Central memory CD8-positive, alpha-beta T cell (primary cell): Measurements from ENCODE around the gene FBXO3.
"Not testable (repeated sequence)": the region's sequence is repeated elsewhere in the genome, so short reads cannot be mapped to it uniquely, and the experiment has no call there.

Source experiments
- ATAC-seq: fragments of 150-1000 bp; cut with Tn5 transposase; replicated peaks from 2 replicates; pipeline ENCODE4 v1.10.0; 2022; ENCODE audit warnings: mild to moderate bottlenecking, moderate FRiP score, moderate number of reproducible peaks; ENCODE audit not compliant: poor library complexity, severe bottlenecking; ENCODE audit errors: extremely low read depth
- DNase-seq, 2 donors: peaks; one replicate each; pipeline ENCODE4 v3.0.0; 2021; ENCODE audit warnings: low spot score in 2 of 2
- H3K27ac Mint-ChIP-seq: one replicate; pipeline ENCODE4 v1.8.0; 2022; ENCODE audit warnings: low read depth, mild to moderate bottlenecking, moderate library complexity, mixed read lengths
- H3K27me3 Mint-ChIP-seq: one replicate; pipeline ENCODE4 v1.8.0; 2022; ENCODE audit warnings: mixed read lengths
- H3K36me3 Mint-ChIP-seq: one replicate; pipeline ENCODE4 v1.8.0; 2022; ENCODE audit warnings: mild to moderate bottlenecking, moderate library complexity, mixed read lengths; ENCODE audit not compliant: insufficient read depth
- H3K4me1 Mint-ChIP-seq: one replicate; pipeline ENCODE4 v1.8.0; 2022; ENCODE audit warnings: mixed read lengths
- H3K4me3 Mint-ChIP-seq: one replicate; pipeline ENCODE4 v1.8.0; 2022; ENCODE audit warnings: mild to moderate bottlenecking, moderate library complexity, mixed read lengths
- H3K9me3 Mint-ChIP-seq: one replicate; pipeline ENCODE4 v1.8.0; 2022; ENCODE audit warnings: mixed read lengths

Gene FBXO3

DNA sequence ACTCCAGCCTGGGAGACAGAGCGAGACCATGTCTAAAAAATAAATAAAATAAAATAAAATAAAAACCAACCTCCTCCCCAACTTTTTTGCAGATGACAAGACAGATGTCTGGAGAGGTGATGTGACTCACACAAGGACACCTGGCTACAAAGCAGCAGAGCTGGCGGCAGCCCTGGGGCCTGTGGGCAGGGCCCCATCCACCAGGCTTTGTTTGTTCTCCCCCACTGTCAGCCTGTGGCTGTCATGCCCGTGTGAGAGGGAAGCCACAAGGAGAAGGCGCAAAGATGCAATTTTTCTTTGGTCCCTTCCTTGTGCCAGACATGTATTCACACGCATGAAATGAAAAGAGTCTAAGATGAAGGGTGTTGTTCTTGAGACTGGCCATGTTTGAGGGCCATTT lies 54.7 kb downstream of the FBXO3 start:
- Mint-ChIP-seq H3K36me3 (peaks cover 14% of the 10 kb centered on the region), H3K4me1 (peaks cover 21% of the 10 kb centered on the region), H3K27ac (no peak overlapping the region), H3K9me3 (no peaks in the 10 kb centered on the region), H3K27me3 (no peaks in the 10 kb centered on the region), H3K4me3 (no peak overlapping the region)
- DNase-seq: no peak
- no peak for ATAC-seq

DNA sequence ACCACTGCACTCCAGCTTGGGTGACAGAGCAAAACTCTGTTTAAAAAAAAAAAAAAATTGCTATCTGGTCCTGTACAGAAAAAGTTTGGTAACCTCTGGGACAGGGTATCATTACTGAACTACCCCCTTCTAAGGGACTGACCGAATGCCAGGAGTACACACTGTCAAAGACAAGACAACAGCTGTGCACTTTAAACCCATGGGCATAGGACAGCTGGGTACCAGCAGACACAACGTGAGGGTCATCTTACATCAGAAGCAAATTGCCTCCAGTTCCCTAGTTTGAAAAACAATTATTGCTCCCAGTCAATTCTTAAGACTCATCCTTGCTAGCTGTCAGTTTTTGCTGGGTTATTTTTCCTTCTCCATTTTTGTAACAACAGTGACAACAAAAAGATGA lies 55.9 kb downstream of the FBXO3 start:
- peaks cover 9% of the 10 kb centered on the region for H3K4me1 Mint-ChIP-seq
- no peak overlapping the region for H3K4me3 Mint-ChIP-seq
- H3K27ac Mint-ChIP-seq: no peak overlapping the region
- no peaks in the 10 kb centered on the region for H3K9me3 Mint-ChIP-seq
- H3K36me3 Mint-ChIP-seq: peaks cover 13% of the 10 kb centered on the region
- no peaks in the 10 kb centered on the region for H3K27me3 Mint-ChIP-seq
- DNase-seq (no peak), ATAC-seq (no peak)

DNA sequence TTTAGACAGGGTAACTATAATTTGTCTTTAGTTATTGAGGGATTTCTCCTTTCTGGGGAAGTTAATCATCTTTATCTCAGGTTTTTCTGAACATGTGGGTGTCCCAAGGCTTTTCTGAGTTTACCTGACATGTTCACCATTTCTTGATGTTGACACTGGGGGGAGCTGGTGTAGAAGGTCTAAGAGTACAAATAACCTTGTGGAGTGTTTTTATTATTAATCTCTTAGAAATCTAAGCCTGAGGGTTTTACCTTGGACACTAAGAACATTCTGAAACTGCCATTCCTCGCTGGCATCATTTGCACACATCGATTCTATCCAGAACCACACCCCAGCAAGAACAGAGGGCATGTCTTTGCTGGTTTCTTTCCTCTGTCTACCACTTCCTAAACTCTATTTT lies 58.1 kb downstream of the FBXO3 start:
- Mint-ChIP-seq H3K4me1 (no peaks in the 10 kb centered on the region), H3K27ac (no peak overlapping the region), H3K36me3 (peaks cover 11% of the 10 kb centered on the region), H3K4me3 (no peak overlapping the region), H3K9me3 (no peaks in the 10 kb centered on the region), H3K27me3 (no peaks in the 10 kb centered on the region)
- DNase-seq (no peak), ATAC-seq (no peak)

DNA sequence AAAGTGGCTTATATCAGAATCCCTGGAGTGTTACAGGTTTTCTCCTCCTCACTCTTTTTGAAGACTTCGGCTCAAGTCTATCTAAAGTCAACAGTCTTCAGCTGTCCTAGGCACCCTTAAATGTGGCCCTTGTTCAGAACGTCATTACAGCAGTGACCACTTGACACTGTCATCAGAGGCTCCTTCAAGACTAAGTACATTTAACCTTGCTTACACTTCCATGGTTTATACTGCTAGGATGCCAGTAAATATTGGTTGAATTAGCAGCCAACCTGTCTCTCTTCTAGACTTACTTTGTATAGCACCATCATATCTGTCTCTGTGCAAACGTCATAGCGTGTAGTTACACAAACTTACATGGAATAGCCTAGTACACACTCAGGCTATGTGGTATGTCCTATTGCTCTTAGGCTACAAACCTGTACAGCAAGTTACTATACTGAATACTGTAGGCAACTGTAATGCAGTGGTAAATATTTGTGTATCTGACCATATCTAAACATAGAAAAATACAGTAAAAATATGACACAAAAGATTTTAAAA lies 60.4 kb downstream of the FBXO3 start:
- Mint-ChIP-seq H3K27me3 (no peaks in the 10 kb centered on the region), H3K27ac (no peak overlapping the region), H3K9me3 (no peaks in the 10 kb centered on the region), H3K4me1 (no peaks in the 10 kb centered on the region), H3K36me3 (peaks cover 13% of the 10 kb centered on the region), H3K4me3 (no peak overlapping the region)
- no peak for ATAC-seq
- no peak for DNase-seq

DNA sequence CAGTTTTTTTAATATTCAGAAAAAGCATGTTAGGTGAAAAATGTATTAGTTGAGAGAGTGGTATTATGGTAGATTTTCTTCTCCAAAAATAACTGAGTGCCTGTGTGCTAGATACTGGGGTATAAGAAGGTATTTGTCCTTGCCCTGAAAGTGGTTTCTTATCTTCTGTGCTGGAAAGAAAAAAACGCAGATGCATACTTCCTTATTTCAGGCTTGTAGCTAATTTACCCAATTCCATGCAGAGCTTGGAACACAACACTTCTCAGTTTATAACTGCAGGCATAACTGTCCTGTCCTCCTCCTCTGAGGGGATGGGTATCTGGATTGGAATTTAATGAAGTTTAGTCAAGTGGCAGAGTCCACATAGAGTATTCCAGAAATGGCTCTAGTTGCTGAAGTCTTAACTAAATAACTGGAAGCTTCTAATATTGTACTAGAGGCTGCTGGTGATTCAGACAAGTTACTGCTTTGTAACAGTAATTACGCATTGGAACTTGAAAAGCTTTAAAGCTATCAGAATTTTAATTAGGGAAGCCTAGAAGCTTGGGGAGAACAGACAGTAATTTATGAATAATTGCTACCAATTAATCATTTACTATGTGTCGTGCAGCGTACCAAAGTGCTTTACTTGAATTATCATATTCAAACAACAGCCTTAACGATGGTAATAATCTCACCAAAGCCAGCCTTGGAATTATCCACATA lies 61.0 kb downstream of the FBXO3 start:
- Mint-ChIP-seq H3K27me3 (no peaks in the 10 kb centered on the region), H3K27ac (no peak overlapping the region), H3K4me1 (no peaks in the 10 kb centered on the region), H3K36me3 (peaks cover 15% of the 10 kb centered on the region), H3K4me3 (no peak overlapping the region), H3K9me3 (no peaks in the 10 kb centered on the region)
- ATAC-seq (no peak), DNase-seq (no peak)

DNA sequence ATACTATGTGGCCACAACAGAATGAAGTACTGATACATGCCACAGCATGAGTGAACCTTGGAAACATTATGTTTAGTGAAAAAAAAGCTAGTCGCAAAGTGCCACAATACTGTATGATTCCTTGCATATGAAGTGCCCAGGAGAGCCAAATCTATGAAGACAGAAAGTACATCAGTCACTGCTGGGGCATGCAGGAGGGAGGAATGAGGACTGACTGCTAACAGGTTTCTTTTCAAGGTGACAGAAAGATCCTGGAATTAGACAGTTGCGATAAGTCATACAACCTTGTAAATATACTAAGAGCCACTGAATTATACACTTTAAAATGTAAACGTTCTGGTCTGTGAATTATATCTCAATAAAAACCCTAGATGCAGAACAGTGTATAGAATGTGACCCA lies 61.9 kb downstream of the FBXO3 start:
- H3K4me1 Mint-ChIP-seq: no peaks in the 10 kb centered on the region
- H3K36me3 Mint-ChIP-seq: peaks cover 13% of the 10 kb centered on the region
- no peak overlapping the region for H3K27ac Mint-ChIP-seq
- no peaks in the 10 kb centered on the region for H3K27me3 Mint-ChIP-seq
- no peaks in the 10 kb centered on the region for H3K9me3 Mint-ChIP-seq
- no peak for DNase-seq
- H3K4me3 Mint-ChIP-seq: no peak overlapping the region
- ATAC-seq: no peak

DNA sequence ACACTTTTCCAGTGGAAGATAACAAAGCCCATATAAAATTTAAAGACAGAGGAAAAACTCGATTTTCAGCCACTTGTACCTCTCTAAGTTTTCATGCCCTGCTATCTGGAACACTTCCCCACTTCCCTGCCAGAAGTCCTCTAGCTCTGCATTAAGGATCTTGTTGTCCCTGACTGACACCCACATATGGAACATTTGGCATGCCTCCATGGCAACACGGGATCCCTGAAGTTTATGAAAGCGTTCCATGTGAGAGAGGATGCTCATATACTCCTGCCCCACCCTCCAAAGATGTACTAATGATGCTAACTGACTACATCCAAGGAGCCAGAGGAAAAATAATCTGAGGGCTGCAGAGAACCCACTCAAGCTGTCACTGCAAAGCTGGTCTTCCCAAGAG lies 64.9 kb downstream of the FBXO3 start:
- Mint-ChIP-seq H3K27me3 (no peaks in the 10 kb centered on the region), H3K36me3 (peaks cover 11% of the 10 kb centered on the region), H3K27ac (no peak overlapping the region), H3K4me1 (no peaks in the 10 kb centered on the region), H3K4me3 (no peak overlapping the region), H3K9me3 (no peaks in the 10 kb centered on the region)
- ATAC-seq: no peak
- DNase-seq: no peak

DNA sequence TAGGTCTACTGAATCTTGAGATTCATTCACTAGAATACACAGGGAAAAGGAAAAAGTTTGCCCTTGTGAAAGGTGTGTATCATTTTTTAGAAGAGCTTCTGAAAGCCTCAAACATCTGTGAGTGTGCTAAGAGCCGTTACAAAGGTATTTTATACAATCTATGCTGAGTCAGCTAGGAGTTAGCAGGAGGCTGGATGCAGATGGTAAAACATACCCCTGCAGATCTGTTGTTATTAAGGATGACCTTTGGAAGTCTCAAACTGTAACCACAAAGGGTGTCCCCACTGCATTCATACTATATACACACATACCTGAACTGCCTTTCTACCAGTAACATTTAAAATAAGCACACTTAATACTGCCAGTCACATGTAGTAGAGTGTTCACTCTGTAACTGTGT lies 65.3 kb downstream of the FBXO3 start:
- Mint-ChIP-seq H3K4me3 (no peak overlapping the region), H3K27me3 (no peaks in the 10 kb centered on the region), H3K4me1 (no peaks in the 10 kb centered on the region), H3K36me3 (peaks cover 11% of the 10 kb centered on the region), H3K9me3 (no peaks in the 10 kb centered on the region), H3K27ac (no peak overlapping the region)
- DNase-seq (no peak), ATAC-seq (no peak)

DNA sequence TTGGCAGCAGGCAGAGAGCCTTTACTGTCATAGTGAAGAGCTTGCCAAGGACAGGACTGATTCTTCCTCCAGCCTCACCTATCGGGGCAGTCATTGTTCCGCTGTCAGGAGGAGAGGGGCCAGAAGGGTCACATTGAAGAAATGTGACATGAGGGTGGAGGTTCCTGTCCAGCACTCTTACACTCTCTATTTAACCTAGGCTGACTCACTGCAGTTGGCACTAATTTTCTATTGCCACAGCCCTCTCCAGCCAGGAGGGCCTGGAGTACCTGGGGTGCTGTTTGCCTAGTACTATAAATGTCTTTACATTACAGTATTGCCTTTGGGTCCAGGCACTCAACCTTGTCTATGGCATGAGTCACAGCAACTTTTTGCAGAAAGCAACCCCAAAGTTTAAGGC lies 66.5 kb downstream of the FBXO3 start:
- H3K4me3 Mint-ChIP-seq, DNase-seq, H3K27me3 Mint-ChIP-seq, H3K27ac Mint-ChIP-seq, H3K4me1 Mint-ChIP-seq, H3K9me3 Mint-ChIP-seq, ATAC-seq: not testable (repeated sequence)
- H3K36me3 Mint-ChIP-seq: peaks cover 13% of the 10 kb centered on the region

DNA sequence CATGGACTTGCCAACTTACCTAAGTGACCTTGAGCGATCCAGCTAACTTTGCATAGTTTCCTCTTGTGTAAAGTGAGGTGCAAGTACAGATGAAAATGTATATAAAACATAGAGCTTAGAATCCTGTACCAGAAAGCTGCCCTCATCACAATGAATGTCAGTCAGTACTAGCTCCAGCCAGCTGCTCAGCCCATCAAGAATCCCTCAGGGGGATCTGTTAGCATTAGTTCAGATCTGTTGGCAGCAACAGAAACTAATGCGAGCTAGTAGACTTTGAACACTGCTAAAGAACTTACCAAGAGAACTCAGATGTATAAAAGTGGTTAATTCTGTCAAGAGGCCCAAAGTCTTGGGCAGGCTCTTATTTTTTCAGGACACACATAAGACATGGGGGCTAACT lies 67.4 kb downstream of the FBXO3 start:
- Mint-ChIP-seq H3K36me3 (peaks cover 13% of the 10 kb centered on the region), H3K4me3 (no peak overlapping the region), H3K9me3 (no peaks in the 10 kb centered on the region), H3K4me1 (no peaks in the 10 kb centered on the region), H3K27me3 (no peaks in the 10 kb centered on the region), H3K27ac (no peak overlapping the region)
- no peak for DNase-seq
- no peak for ATAC-seq

DNA sequence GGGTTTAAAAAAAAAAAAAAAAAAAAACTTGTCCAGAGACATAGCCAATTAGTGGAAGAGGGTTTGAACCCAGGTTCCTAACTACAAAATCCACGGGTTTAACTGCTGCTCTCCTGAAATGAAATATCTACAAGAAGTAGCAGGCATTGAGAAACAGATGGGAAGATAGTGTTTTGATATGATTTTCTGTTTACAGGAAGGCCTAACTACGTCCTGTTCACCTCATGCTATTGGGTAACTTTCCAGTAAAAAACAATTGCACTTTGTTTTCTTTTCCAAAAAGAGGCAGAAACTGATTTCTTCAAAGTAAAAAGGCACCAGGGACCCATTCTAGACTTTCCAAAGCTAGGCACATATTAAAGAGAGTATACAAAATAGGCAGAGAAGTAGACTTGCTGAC lies 67.8 kb downstream of the FBXO3 start:
- H3K27me3 Mint-ChIP-seq: no peaks in the 10 kb centered on the region
- H3K4me1 Mint-ChIP-seq: peaks cover 1% of the 10 kb centered on the region
- ATAC-seq (no peak), DNase-seq (no peak)
- no peaks in the 10 kb centered on the region for H3K9me3 Mint-ChIP-seq
- H3K4me3 Mint-ChIP-seq: no peak overlapping the region
- H3K27ac Mint-ChIP-seq: no peak overlapping the region
- peaks cover 13% of the 10 kb centered on the region for H3K36me3 Mint-ChIP-seq

DNA sequence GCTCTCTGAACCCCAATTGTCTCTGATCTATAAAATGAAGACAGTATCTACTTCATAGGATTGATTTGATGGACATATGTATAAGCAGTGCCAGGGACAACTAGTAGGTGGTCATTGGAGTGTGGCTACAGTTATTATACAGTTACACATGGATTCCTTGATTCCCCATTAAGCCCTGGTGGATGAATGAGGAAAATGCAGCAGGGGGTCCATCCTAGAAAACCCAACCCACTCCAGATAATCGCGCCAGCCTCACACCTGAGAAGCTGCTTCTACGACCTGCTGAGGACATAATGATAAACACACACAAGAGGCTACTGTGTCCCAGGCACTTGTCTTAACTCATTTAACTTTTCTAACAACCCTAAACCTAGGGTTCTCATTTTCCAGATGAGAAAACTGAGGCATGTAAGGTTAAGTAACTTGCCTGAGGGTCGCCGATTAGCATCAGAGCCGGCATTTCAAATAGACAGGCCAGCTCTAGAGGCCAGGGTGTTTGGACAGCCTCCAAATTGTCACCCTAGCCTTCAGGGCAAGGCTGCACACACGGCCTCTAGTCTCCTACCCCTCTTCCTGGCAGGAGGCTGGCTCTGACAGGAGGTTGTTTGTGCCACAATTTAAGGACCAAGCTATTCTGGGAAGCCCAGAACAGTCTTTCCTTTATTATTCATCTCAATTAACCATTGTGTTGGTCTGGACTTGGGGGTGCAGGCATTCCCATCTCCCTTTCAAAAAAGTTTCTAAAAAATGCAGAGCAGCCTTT lies 69.9 kb downstream of the FBXO3 start:
- H3K9me3 Mint-ChIP-seq: no peaks in the 10 kb centered on the region
- no peak for ATAC-seq
- peaks cover 12% of the 10 kb centered on the region for H3K36me3 Mint-ChIP-seq
- H3K4me1 Mint-ChIP-seq: peaks cover 16% of the 10 kb centered on the region
- DNase-seq: no peak
- H3K27ac Mint-ChIP-seq: no peak overlapping the region
- no peak overlapping the region for H3K4me3 Mint-ChIP-seq
- H3K27me3 Mint-ChIP-seq: no peaks in the 10 kb centered on the region

DNA sequence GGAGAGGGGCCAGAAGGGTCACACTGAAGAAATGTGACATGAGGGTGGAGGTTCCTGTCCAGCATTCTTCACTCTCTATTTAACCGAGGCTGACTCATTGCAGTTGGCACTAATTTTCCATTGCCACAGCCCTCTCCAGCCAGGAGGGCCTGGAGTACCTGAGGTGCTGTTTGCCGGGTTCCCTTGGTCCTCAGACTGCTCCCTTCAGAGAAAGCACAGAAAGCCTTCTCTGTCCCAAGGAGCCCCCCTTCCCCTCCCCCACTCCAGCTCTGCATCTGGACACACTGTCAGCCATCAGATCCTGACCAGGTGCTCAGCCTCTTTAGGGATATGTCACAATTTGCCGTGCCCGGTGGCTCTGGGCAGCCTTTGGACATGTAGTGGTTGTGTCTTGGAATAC lies 70.5 kb downstream of the FBXO3 start:
- Mint-ChIP-seq H3K4me1 (peaks cover 16% of the 10 kb centered on the region), H3K27me3 (no peaks in the 10 kb centered on the region), H3K27ac (no peak overlapping the region), H3K36me3 (peaks cover 9% of the 10 kb centered on the region), H3K9me3 (no peaks in the 10 kb centered on the region), H3K4me3 (no peak overlapping the region)
- DNase-seq (no peak), ATAC-seq (no peak)
